DOHH2 (cell line): ENCODE data around the gene RIMS3.
A peak's percentile ranks its signal among the peaks of the same experiment; 100 is the strongest.

Experiments used
- CTCF ChIP-seq: fragments of 200-600 bp; sonication (generic); IDR thresholded peaks from one replicate; pipeline ENCODE4 v1.5.1; 2014; ENCODE audit warnings: antibody characterized with exemption, mild to moderate bottlenecking, low read depth, low read length; ENCODE audit not compliant: poor library complexity, severe bottlenecking
- EZH2phosphoT487 ChIP-seq: fragments of 200-600 bp; sonication (generic); IDR thresholded peaks from 2 replicates; pipeline ENCODE4 v1.6.1; 2017; ENCODE audit warnings: borderline replicate concordance, mild to moderate bottlenecking, antibody characterized with exemption, low read length, moderate library complexity, mixed read lengths

DNA sequence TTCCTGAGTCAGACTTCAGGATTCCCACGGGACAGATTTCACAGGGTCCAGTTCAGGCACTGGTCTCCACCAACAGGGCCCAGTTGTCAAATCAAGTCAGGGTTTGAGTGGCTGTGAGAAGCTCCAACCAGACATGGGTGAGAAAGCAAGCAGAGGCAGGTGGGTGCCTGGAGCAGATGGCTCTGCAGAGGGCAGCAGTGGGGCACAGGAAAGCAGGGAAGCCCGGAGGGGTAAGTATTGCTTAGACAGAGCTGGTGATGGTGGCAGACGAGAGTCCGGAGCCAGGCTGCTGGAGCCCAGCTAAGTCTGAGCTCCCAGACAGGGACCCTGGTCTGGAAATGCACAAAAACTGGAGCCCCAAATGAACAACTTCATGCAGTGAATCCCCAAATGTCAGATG lies 40.4 kb downstream of the RIMS3 start:
- TF ChIP-seq CTCF (peak; percentile 52), EZH2phosphoT487 (no peak)
